ENCODE results near the gene SBNO1.

DNA sequence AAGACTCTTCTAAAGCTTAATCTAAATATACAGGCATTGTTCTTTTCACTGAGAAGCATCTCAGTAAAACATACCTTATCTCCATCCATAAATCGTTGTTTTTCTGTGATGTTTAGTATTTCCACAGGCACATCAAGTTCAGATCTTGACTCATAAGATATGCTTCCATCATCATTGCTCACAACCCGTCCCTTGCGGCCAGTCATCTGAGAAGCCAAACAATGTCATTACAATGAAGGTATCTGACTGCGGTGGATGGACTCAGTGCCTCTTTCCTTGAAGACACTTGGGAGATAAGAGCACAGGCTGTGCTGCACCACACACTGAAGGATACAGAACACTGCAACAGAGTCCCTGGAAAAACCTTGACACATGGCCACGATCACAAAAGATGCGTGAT lies 44.8 kb downstream of the SBNO1 start:
- TF ChIP-seq, protein P1, sequence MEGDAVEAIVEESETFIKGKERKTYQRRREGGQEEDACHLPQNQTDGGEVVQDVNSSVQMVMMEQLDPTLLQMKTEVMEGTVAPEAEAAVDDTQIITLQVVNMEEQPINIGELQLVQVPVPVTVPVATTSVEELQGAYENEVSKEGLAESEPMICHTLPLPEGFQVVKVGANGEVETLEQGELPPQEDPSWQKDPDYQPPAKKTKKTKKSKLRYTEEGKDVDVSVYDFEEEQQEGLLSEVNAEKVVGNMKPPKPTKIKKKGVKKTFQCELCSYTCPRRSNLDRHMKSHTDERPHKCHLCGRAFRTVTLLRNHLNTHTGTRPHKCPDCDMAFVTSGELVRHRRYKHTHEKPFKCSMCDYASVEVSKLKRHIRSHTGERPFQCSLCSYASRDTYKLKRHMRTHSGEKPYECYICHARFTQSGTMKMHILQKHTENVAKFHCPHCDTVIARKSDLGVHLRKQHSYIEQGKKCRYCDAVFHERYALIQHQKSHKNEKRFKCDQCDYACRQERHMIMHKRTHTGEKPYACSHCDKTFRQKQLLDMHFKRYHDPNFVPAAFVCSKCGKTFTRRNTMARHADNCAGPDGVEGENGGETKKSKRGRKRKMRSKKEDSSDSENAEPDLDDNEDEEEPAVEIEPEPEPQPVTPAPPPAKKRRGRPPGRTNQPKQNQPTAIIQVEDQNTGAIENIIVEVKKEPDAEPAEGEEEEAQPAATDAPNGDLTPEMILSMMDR (IDR thresholded peaks at IDR 0.05; ENCODE audit: insufficient read depth, low read depth, low read length): no peak
- TF ChIP-seq EZH2 (IDR thresholded peaks at IDR 0.05; ENCODE audit: insufficient read depth, low read length): no peak

All from astrocyte (in vitro differentiated cells and primary cell).